Measurements from ENCODE around the gene CREBBP.

DNA sequence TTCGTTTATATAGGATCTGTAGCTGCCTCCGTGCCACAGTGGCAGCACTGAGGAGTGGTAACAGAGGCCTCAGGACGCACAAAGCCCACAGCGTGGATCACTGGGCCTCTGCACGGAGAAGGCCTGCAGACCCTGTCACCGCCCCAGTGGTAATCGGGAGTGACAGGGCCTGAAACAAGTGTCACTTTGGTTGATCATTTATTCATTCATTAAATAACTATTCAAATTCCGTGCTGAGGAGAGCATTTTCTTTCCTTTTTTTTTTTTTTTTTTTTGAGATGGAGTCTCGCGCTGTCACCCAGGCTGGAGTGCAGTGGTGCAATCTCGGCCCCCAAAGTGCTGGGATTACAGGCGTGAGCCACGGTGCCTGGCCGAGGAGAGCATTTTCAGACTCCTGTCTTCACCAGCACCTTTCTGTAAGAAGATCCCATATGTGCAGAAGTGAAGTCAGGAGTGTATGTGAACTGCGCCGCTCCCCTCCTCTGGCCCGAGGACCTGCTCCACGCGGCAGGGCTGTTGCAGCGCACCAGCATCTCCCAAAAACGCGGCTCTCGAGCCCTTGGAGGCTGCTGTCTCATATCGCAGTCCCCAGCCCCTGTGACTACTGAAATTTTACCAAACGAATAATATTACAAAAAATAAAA lies 118.3 kb downstream of the CREBBP start:
- TF ChIP-seq, protein P1, sequence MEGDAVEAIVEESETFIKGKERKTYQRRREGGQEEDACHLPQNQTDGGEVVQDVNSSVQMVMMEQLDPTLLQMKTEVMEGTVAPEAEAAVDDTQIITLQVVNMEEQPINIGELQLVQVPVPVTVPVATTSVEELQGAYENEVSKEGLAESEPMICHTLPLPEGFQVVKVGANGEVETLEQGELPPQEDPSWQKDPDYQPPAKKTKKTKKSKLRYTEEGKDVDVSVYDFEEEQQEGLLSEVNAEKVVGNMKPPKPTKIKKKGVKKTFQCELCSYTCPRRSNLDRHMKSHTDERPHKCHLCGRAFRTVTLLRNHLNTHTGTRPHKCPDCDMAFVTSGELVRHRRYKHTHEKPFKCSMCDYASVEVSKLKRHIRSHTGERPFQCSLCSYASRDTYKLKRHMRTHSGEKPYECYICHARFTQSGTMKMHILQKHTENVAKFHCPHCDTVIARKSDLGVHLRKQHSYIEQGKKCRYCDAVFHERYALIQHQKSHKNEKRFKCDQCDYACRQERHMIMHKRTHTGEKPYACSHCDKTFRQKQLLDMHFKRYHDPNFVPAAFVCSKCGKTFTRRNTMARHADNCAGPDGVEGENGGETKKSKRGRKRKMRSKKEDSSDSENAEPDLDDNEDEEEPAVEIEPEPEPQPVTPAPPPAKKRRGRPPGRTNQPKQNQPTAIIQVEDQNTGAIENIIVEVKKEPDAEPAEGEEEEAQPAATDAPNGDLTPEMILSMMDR (IDR thresholded peaks at IDR 0.05; ENCODE audit: insufficient read depth, low read depth, low read length): no peak
- TF ChIP-seq EZH2 (IDR thresholded peaks at IDR 0.05; ENCODE audit: insufficient read depth, low read length): no peak

All from astrocyte (in vitro differentiated cells and primary cell).